ENCODE measurements around the gene ARHGDIA.

DNA sequence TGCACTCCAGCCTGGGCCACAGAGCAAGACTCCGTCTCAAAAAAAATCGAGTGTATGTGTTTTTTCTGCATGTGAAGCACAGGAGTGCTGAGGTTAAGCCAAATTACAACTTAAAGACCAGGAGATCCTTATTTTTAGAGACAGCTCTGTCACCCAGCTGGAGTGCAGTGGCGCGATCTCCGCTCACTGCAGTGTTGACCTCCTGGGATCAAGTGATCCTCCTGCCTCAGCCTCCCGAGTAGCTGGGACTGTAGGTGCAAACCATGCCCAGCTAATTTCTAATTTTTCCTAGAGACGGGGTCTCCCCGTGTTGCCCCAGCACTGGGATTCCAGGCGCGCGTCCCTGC lies 28.8 kb downstream of the ARHGDIA start:
- no peak for TF ChIP-seq POLR2A (IDR thresholded peaks at IDR 0.05; ENCODE audit: extremely low read depth, insufficient read length)
- TF ChIP-seq, protein P1, sequence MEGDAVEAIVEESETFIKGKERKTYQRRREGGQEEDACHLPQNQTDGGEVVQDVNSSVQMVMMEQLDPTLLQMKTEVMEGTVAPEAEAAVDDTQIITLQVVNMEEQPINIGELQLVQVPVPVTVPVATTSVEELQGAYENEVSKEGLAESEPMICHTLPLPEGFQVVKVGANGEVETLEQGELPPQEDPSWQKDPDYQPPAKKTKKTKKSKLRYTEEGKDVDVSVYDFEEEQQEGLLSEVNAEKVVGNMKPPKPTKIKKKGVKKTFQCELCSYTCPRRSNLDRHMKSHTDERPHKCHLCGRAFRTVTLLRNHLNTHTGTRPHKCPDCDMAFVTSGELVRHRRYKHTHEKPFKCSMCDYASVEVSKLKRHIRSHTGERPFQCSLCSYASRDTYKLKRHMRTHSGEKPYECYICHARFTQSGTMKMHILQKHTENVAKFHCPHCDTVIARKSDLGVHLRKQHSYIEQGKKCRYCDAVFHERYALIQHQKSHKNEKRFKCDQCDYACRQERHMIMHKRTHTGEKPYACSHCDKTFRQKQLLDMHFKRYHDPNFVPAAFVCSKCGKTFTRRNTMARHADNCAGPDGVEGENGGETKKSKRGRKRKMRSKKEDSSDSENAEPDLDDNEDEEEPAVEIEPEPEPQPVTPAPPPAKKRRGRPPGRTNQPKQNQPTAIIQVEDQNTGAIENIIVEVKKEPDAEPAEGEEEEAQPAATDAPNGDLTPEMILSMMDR (IDR thresholded peaks at IDR 0.05; ENCODE audit: low read depth, low read length) = no peak

All from NB4 (cell line).